Kidney epithelial cell (primary cell): ENCODE data around the gene PPM1E. TPM values are rescaled to one million over a fixed set of nuclear protein-coding genes. Genes with fewer than 3 reads are reported as not detected.

Experiments
- DNase-seq: peaks from one replicate; pipeline ENCODE4 v3.0.0-alpha.2; 2010; ENCODE audit warnings: low read depth
- H3K27me3 ChIP-seq: 2 replicates; pipeline ENCODE4 v1.6.0; 2011; ENCODE audit warnings: low read length; ENCODE audit not compliant: control insufficient read depth, insufficient read depth
- H3K36me3 ChIP-seq: 2 replicates; pipeline ENCODE4 v1.5.1; 2011; ENCODE audit warnings: low read length; ENCODE audit not compliant: control insufficient read depth, insufficient read depth
- H3K4me3 ChIP-seq: 2 replicates; pipeline ENCODE4 v1.5.1; 2011; ENCODE audit warnings: low read depth, mild to moderate bottlenecking, control low read depth, low read length
- CTCF ChIP-seq: IDR thresholded peaks from 2 replicates; pipeline ENCODE4 v1.5.1; 2011; ENCODE audit warnings: mild to moderate bottlenecking, moderate library complexity, low read length, control low read depth, inconsistent platforms; ENCODE audit not compliant: insufficient read depth, poor library complexity, severe bottlenecking
- total RNA-seq: library from RNA; depleted of rRNA; stranded (reverse); fragments of >200 nt; gene quantifications from 2 replicates; pipeline ENCODE4 v1.2.3, GENCODE V29; 2015

Gene PPM1E
- total RNA-seq, 1 donor from 2014 or later, result 2.4 TPM

- TF ChIP-seq CTCF, result no peak
- no peaks in the 10 kb centered on the region for H3K36me3 ChIP-seq
- DNase-seq, result no peak
- no peaks in the 10 kb centered on the region for H3K27me3 ChIP-seq
- no peak overlapping the region for H3K4me3 ChIP-seq
These were observed 146.7 kb downstream of the PPM1E start for GRCh38 chr17:58902322-58902721.

- no peaks in the 10 kb centered on the region for H3K27me3 ChIP-seq
- no peak overlapping the region for H3K4me3 ChIP-seq
- no peak for TF ChIP-seq CTCF
- no peak for DNase-seq
- H3K36me3 ChIP-seq, result no peaks in the 10 kb centered on the region
These were observed 156.2 kb downstream of the PPM1E start for GRCh38 chr17:58911741-58912343.

- H3K4me3 ChIP-seq, result no peak overlapping the region
- no peaks in the 10 kb centered on the region for H3K27me3 ChIP-seq
- H3K36me3 ChIP-seq, result no peaks in the 10 kb centered on the region
- TF ChIP-seq CTCF, result no peak
- no peak for DNase-seq
These were observed 157.9 kb downstream of the PPM1E start for GRCh38 chr17:58913552-58913951.

- no peak for DNase-seq
- Histone ChIP-seq H3K27me3 (no peaks in the 10 kb centered on the region), H3K36me3 (no peaks in the 10 kb centered on the region), H3K4me3 (no peak overlapping the region)
- no peak for TF ChIP-seq CTCF
These were observed 158.5 kb downstream of the PPM1E start for GRCh38 chr17:58913971-58914769.

- TF ChIP-seq CTCF, result no peak
- H3K27me3 ChIP-seq, result no peaks in the 10 kb centered on the region
- no peaks in the 10 kb centered on the region for H3K36me3 ChIP-seq
- DNase-seq, result no peak
- H3K4me3 ChIP-seq, result no peak overlapping the region
These were observed 161.6 kb downstream of the PPM1E start for GRCh38 chr17:58917228-58917627.
